HepG2 (cell line): Measurements from ENCODE around the gene KLF6. TPM values are rescaled to one million over a fixed set of nuclear protein-coding genes. Genes with fewer than 3 reads are reported as not detected.
A peak's percentile ranks its signal among the peaks of the same experiment; 100 is the strongest.

ENCODE experiments used
- JUN ChIP-seq: sonication (generic); formaldehyde crosslinking; IDR thresholded peaks from 2 replicates; pipeline ENCODE4 v1.4.0; 2020; ENCODE audit warnings: mild to moderate bottlenecking, missing genetic modification reagents
- MTA1 ChIP-seq: sonication (generic); formaldehyde crosslinking; IDR thresholded peaks from 2 replicates; pipeline ENCODE4 v1.4.0; 2020; ENCODE audit warnings: missing genetic modification reagents, mild to moderate bottlenecking, borderline replicate concordance
- NR0B2 ChIP-seq: sonication (generic); formaldehyde crosslinking; IDR thresholded peaks from 2 replicates; pipeline ENCODE4 v1.4.0; 2020; ENCODE audit warnings: mild to moderate bottlenecking, missing genetic modification reagents
- PLSCR1 ChIP-seq: sonication (generic); formaldehyde crosslinking; IDR thresholded peaks from 2 replicates; pipeline ENCODE4 v1.5.0; 2020; ENCODE audit warnings: missing genetic modification reagents, mild to moderate bottlenecking, borderline replicate concordance
- REPIN1 ChIP-seq: sonication (generic); formaldehyde crosslinking; IDR thresholded peaks from 2 replicates; pipeline ENCODE4 v1.8.0; 2022; ENCODE audit warnings: missing genetic modification reagents, low read depth, mild to moderate bottlenecking, borderline replicate concordance
- RFX1 ChIP-seq: fragments of 450-650 bp; IDR thresholded peaks from 2 replicates; pipeline ENCODE4 v1.6.1; 2017
- SAP130 ChIP-seq: IDR thresholded peaks from 2 replicates; pipeline ENCODE4 v1.6.1; 2016; ENCODE audit warnings: low read depth
- SIN3A ChIP-seq: IDR thresholded peaks from 2 replicates; pipeline ENCODE4 v1.6.1; 2011; ENCODE audit warnings: low read depth, mild to moderate bottlenecking, control low read depth, low read length, borderline replicate concordance
- SNRNP70 ChIP-seq: fragments of 200-400 bp; formaldehyde crosslinking; IDR thresholded peaks from 2 replicates; pipeline ENCODE4 v1.6.1; 2017; ENCODE audit warnings: mild to moderate bottlenecking, low read depth, low read length, moderate library complexity
- SOX13 ChIP-seq, 3 experiments: fragments of 450-650 bp in 1 of 3; sonication (generic) in 1 of 3; formaldehyde crosslinking in 1 of 3; IDR thresholded peaks in 2 of 3; conservative IDR thresholded peaks in 1 of 3; 2 replicates each; pipeline versions ENCODE4 v1.5.0 to v1.6.1; 2016 to 2020; ENCODE audit warnings: antibody characterized with exemption in 1 of 3, mild to moderate bottlenecking in 1 of 3, missing compliant biosample characterization in 1 of 3, missing genetic modification reagents in 1 of 3, moderate library complexity in 1 of 3
- STAG1 ChIP-seq: sonication (generic); formaldehyde crosslinking; IDR thresholded peaks from 2 replicates; pipeline ENCODE4 v1.4.0; 2020; ENCODE audit warnings: missing genetic modification reagents
- TAF1 ChIP-seq: sonication (generic); formaldehyde crosslinking; IDR thresholded peaks from 2 replicates; pipeline ENCODE4 v1.4.0; 2020; ENCODE audit warnings: missing genetic modification reagents
- ZBTB10 ChIP-seq: sonication (generic); formaldehyde crosslinking; IDR thresholded peaks from 2 replicates; pipeline ENCODE4 v1.4.0; 2020; ENCODE audit warnings: missing genetic modification reagents, borderline replicate concordance
- ZFY ChIP-seq: sonication (generic); formaldehyde crosslinking; IDR thresholded peaks from 2 replicates; pipeline ENCODE4 v1.4.0; 2020; ENCODE audit warnings: missing genetic modification reagents
- ZNF18 ChIP-seq: sonication (generic); formaldehyde crosslinking; IDR thresholded peaks from 2 replicates; pipeline ENCODE4 v1.8.0; 2022; ENCODE audit warnings: mild to moderate bottlenecking, missing genetic modification reagents; ENCODE audit not compliant: insufficient replicate concordance
- ZNF280B ChIP-seq: sonication (generic); formaldehyde crosslinking; IDR thresholded peaks from 2 replicates; pipeline ENCODE4 v1.5.0; 2020; ENCODE audit warnings: missing genetic modification reagents, mild to moderate bottlenecking, borderline replicate concordance
- ZSCAN20 ChIP-seq: sonication (generic); formaldehyde crosslinking; IDR thresholded peaks from 2 replicates; pipeline ENCODE4 v1.4.0; 2020; ENCODE audit warnings: missing genetic modification reagents, mild to moderate bottlenecking, borderline replicate concordance
- ZXDC ChIP-seq: sonication (generic); formaldehyde crosslinking; IDR thresholded peaks from 2 replicates; pipeline ENCODE4 v1.5.0; 2020; ENCODE audit warnings: mild to moderate bottlenecking, missing genetic modification reagents
- polyA plus RNA-seq, 8 experiments: library from polyadenylated mRNA; depleted of rRNA in 3 of 8; stranded (reverse) in 7 of 8; unstranded in 1 of 8; fragments of >200 nt; fragmentation: Illumina TruSeq in 4 of 8; extraction: Trizol in 4 of 8; gene quantifications; 2 replicates each; pipeline versions ENCODE4 v1.2.1 to v1.2.3, GENCODE V29; 2011 to 2016; ENCODE audit warnings: low read depth in 4 of 8, missing spikeins in 1 of 8, mixed read lengths in 1 of 8; ENCODE audit not compliant: insufficient read depth in 1 of 8
- total RNA-seq, 5 experiments: library from RNA; depleted of rRNA; stranded (reverse); fragments of >200 nt; fragmentation: Illumina TruSeq; extraction: Trizol; gene quantifications; 2 replicates each; pipeline ENCODE4 v1.2.3, GENCODE V29; 2016; ENCODE audit warnings: low read depth in 1 of 5

The KLF6 gene
- total and polyA plus RNA-seq, 2 of the 13 experiments (the other 11 are each of a cell fraction or from before 2014, with no cell fraction given): 27.0 to 71.9 TPM

GRCh38 chr10:3785251-3785850 is 342 bp upstream of the KLF6 start (continued):
- peak; percentile 85 for TF ChIP-seq TAF1 (CRISPR knock-in tag)
- TF ChIP-seq ZFY: peak; percentile 79
- peak; percentile 58; the same call in 1 of the 2 replicates for TF ChIP-seq JUN (CRISPR knock-in tag)
- no peak for TF ChIP-seq PLSCR1 (CRISPR knock-in tag)
- no peak for TF ChIP-seq SNRNP70
- peak; percentile 86 for TF ChIP-seq ZSCAN20
- TF ChIP-seq MTA1 (CRISPR knock-in tag): 0 out of 2 replicates have a peak, but pooled peaks have one; percentile 25
- peak; percentile 49; the same call in 1 of the 2 replicates for TF ChIP-seq REPIN1
- TF ChIP-seq STAG1: peak; percentile 18; the same call in 1 of the 2 replicates
- no peak for TF ChIP-seq ZNF280B (CRISPR knock-in tag)
- TF ChIP-seq NR0B2 (CRISPR knock-in tag): peak; percentile 39; the same call in 1 of the 2 replicates
- 0 out of 2 replicates have a peak, but pooled peaks have one; percentile 18 for TF ChIP-seq SIN3A
- TF ChIP-seq SAP130 (CRISPR knock-in tag): peak; percentile 5
- peak; percentile 38; the same call in 1 of the 2 replicates for TF ChIP-seq ZBTB10 (CRISPR knock-in tag)
- no peak for TF ChIP-seq ZXDC (CRISPR knock-in tag)
- no peak for TF ChIP-seq RFX1
- no peak for TF ChIP-seq SOX13 (IDR thresholded peaks at IDR 0.05)
- peak in 1 of 2 experiments; percentile 32; a peak in 2 of 4 replicates for TF ChIP-seq SOX13 (CRISPR knock-in tag; conservative IDR thresholded peaks at IDR 0.05 in 1 of 2, IDR thresholded peaks at IDR 0.05 in 1 of 2)
- TF ChIP-seq ZNF18 (CRISPR knock-in tag): no peak
